GM19238 (cell line): Measurements from ENCODE around the gene EGLN2.
A peak's percentile ranks its signal among the peaks of the same experiment; 100 is the strongest.
"Not testable (repeated sequence)": the region's sequence is repeated elsewhere in the genome, so short reads cannot be mapped to it uniquely, and the experiment has no call there.

Source experiments
- DNase-seq: peaks from one replicate; pipeline ENCODE4 v3.0.0; 2011; ENCODE audit warnings: low spot score; ENCODE audit not compliant: insufficient read length

EGLN2 gene

DNA sequence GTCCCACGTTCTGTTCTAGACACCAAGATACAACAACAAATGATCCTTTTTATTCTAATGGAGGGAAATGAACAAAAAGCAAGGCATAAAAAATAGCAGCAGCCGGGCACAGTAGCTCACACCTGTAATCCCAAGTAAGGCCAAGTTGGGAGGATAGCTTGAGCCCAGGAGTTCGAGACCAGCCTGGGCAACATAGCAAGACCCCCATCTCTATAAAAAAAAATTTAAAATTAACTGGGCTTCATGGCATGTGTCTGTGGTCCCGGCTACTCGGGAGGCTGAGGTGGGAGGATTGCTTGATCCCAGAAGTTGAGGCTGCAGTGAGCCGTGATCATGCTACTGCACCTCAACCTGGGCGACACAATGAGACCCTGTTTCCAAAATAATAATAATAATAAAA, 22.6 kb upstream of the EGLN2 start:
- DNase-seq = no peak

DNA sequence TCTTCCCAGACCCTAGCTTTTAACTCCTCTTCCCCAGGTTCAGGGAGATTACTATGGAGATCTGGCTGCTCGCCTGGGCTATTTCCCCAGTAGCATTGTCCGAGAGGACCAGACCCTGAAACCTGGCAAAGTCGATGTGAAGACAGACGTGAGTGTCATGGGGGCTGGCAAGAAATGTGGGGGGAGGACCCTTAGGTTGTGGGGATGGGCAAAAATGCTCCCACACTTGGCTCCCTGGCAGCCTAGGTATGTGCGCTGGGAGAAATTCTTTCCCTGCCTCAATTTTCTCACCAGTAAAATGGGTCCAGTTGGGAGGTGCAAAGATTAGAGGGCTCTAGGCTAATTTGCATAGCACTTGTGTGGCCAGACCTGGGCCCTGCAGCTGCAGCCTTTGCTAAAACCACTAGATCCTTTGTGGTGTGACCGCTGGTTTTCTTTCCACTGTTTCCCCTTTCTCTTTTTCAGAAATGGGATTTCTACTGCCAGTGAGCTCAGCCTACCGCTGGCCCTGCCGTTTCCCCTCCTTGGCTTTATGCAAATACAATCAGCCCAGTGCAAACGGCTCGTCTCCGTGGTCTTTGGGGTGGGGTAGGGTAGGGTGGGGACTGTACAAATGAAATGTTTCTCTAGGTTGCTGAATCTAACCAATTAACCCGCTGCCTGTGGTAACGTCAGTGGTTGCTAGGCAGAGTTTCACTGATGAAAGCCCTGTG, 21.9 kb upstream of the EGLN2 start:
- DNase-seq = peak; percentile 78

DNA sequence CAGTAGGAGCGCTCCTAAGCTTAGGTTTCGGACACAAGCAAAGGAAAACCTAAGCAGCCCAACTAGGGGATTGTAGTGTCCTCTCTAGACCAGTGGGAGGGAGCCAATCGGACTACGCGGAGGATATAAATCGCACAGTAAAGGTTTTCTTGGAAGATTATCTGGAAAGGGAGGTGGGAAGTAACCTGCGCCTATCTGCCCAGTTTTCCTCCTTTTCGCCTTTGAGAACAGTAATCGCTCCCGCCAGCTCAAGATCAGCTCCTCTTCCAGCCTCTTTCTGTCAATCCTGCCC, 21.4 kb upstream of the EGLN2 start:
- no peak for DNase-seq

DNA sequence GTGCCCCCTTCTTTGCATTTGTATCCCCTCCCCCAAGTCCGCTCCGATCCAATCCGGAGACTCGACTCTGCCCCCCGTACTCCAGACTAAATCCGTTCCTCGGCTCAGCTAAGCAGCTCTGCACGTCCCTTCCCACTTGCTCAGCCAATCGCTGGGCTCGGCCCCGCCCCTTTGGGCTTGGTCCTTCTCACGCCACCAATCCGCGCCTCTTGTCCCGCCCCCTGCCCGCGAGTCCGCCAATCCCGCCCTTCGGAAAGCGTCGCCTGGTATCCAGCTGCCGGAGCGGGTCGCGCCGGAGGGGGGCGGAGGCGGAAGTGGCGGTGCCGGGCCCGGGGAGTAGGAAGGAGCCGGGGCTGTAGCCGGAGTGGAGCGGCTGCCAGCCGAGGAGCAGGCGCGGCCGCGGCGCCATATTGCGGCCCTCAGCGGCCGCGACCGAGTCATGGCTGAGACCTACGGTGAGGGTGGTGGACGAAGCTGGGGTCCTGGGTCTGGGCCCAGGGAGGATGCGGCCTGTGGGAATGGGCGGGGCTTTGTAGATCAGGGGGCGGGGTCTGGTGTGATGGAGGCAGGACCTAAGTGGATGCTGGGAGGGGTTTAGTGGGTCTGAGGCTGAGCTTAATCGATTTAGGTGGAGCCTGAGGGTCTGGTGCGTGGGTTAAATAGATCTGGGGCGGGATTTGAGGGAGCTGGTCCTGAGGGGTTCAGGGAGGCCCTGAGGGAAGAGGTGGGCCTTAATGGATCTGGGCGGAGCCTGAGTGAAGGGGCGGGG, 20.9 kb upstream of the EGLN2 start, which contains the start of gene RAB4B:
Gene RAB4B (plus strand): TSS at position 311 of the 769 bp plus-strand sequence. CDS start 129 bp downstream, at position 440.
- peak; percentile 91 for DNase-seq

DNA sequence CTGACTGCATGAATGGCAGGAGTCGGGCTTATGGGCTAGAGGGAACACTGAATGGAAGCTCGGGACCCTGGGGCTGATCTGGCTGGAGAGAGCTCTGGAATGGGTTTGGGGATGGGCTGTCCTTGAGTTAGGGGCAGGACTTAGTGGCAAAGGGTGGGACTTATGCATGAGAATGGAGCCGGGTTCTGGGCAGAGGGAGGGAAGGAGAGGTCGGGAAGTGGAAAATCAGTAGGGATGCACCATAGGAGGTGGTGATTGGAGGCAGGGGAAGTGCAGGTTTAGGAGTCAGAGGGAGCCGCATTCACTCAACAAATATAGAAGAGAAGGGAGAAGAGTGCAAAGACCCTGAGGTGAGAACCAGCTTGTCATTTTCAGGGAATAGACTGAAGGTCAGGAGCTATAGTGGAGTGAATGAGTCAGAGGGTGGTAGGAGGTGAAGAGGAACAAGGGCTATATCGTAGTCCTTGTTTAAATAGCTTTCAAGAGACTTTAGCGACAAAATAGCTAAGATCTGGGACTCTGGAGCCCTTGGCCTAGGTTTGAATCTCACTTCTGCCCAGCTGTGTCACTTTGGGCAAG, 20.2 kb upstream of the EGLN2 start:
- DNase-seq = no peak

DNA sequence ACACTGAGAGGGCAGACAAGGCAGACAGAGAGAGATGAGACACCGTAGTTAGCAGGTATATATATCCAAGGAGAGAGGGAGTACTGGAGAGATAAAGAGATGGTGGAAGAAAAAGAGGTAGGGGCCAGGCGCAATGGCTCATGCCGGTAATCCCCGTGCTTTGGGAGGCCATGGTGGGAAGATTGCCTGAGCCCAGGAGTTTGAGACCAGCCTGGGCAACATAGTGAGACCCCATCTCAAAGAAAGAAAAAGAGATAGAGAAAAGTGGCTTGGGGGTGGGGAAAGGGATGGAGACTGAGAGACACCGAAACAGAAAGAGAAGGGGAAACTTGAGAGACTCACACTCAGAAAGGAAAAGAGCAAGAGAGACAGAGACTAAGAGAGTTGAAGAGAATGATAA, 18.4 kb upstream of the EGLN2 start:
- no peak for DNase-seq

DNA sequence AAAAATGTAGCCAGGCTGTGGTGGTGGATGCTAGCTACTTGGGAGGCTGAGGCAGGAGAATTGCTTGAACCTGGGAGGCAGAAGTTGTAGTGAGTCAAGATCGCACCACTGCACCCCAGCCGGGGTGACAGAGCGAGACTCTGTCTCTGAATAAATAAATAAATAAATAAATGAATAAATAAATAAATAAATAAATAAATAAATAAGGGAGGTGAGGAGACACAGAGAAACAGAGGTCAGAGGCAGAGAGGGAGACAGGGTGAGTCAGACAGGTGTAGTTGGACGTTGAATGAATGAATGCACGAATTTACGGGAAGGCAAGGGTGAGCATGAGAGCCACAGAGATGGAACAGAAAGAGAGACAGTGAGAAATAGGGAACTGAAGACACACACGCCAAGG, 17.9 kb upstream of the EGLN2 start:
- no peak for DNase-seq

DNA sequence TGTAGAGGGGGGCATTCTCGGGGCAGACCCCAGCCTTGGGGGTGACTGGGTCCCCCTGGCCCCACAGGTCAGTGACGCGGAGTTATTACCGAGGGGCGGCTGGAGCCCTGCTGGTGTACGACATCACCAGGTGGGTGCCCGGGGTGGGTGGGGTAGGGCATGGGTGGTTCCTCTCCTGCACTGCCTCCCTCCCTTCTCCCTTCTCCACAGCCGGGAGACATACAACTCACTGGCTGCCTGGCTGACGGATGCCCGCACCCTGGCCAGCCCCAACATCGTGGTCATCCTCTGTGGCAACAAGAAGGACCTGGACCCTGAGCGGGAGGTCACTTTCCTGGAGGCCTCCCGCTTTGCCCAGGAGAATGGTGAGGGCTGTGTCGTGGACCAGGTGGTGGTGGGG, 15.3 kb upstream of the EGLN2 start:
- no peak for DNase-seq

DNA sequence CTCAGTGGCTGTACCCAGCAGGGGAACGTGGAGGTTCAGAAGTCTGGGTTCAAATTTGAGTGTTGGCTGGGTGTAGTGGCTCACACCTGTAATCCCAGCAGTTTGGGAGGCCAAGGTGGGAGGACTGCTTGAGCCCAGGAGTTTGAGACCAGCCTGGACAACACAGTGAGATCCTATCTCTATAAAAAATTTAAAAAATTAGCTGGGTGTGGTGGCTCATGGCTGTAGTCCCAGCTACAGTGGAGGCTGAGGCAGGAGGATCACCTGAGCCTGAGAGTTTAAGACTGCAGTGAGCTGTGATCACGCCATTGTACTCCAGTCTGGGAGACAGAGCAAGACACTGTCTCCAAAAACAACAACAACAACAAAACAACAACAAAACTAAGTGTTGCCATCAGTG, 14.8 kb upstream of the EGLN2 start:
- not testable (repeated sequence) for DNase-seq

DNA sequence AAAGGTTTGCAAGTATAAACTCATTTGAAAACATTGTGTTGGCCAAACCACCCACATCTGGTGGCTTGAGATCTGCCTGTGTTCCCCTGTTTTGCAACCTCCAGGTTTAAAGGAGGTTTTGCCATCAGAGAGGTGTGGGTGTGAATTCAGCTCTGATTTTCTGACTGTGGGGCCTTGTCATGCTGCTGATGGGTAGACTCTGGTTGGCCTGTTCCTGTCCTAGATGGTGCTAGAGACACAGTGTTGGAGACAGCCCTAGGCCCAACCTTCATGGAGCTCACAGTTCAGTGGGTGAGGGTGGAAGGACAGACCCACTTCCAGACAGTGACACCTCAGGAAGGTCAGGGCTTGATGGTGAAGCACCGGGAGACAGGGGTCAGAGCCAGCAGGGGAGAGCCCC, 13.5 kb upstream of the EGLN2 start:
- DNase-seq = no peak

DNA sequence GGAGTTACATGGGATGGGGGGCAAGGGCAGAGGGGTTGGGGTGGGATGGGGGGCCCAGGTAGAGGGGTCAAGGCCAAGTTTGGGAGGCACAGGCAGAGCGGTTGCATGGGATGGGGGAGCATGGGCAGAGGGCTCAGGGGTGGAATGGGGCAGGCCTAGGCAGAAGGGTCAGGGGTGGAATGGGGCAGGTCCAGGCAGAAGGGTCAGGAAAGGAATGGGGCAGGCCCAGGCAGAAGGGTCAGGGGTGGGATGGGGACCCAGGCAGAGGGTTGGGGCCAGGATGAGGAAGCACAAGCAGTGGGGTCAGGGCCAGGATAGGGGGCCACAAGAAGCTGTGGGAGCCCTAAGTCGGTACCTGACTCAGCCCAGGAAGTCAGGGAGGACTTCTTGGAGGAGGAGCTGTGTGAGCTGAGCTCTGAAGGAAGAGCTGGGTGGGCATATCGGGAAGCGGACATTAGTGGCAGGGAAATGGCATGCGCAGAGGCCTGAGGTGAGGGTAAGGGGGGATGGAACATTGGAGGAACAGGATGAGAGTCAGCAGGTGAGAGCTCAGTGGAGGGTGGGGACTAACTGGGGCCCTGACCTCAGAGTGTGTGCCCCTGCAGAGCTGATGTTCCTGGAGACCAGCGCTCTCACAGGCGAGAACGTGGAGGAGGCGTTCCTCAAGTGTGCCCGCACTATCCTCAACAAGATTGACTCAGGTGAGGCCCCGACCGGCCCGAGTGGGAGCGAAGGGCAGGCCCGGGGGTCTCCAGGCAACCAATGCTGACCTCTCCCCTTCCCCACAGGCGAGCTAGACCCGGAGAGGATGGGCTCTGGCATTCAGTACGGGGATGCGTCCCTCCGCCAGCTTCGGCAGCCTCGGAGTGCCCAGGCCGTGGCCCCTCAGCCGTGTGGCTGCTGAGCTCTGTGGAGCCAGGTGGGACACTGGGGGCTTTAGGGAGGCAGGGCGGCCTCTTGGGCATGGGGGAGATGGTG, 12.6 kb upstream of the EGLN2 start:
- no peak for DNase-seq

DNA sequence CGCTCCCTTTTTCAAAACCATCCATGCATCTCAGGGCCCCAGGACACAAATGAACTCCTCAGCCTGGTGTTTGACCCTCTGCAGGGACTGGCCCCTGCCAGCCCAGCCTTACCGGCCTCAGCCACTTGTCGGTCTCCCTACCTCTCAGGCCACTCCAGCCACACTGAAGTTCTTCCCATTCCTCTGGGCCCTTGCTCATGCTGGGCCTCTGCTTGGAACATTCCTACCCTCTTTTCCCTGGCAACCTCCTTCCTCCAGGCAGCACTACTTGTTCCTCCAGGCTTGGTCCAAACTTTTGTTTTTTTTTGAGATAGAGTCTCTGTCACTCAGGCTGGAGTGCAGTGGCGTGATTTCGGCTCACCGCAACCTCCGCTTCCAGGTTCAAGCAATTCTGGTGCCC, 7.6 kb upstream of the EGLN2 start:
- DNase-seq = no peak

DNA sequence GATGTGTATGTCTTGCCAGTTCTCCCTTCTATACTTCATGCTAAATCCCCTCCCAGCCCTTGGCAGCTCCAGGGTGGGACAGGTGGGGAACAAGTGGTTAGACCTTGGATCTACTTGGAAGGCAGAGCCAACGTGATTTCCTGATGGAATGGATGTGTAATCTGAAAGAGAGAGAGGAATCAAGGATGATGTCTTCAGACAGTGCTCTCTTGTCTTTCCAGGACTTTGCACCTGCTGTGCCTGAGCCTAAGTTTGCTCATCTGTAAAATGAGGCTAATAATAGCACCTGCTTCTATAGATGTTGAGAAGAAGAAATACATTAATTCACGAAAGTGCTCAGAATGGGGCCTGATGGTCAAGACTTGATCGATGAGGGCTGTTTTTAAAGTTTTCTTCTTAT, 7.0 kb upstream of the EGLN2 start:
- DNase-seq = no peak

DNA sequence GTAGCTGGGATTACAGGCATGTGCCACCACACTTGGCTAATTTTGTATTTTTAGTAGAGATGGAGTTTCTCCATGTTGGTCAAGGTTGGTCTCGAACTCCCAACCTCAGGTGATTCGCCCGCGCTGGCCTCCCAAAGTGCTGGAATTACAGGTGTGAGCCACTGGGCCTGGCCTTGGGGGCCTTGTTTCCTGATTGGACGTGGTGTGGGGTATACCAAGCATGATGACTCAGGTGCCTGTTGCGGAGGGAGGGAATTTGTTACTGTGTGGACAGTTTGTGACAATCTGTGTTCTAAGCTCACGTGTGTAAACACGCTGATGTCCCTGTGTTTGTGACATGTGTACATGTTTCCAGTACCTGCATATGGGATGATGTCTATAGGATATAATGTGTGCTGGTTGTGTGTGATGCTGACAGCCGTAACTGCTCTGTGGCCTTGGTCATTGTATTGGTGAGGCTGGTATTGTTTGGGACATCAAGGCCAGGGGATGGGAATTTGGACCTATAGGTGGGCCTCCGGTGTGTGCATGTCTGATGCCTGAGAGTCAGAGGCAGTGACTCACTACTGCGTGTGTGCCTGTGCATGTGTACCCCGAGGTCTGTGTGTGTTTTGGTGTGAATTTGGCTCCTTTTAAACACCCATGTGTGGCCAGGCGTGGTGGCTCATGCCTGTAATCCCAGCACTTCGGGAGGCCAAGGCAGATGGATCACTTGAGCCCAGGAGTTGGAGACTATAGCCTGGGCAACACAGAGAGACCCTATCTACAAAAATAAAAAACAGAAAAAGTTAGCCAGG, 1.6 kb upstream of the EGLN2 start:
- DNase-seq = no peak

DNA sequence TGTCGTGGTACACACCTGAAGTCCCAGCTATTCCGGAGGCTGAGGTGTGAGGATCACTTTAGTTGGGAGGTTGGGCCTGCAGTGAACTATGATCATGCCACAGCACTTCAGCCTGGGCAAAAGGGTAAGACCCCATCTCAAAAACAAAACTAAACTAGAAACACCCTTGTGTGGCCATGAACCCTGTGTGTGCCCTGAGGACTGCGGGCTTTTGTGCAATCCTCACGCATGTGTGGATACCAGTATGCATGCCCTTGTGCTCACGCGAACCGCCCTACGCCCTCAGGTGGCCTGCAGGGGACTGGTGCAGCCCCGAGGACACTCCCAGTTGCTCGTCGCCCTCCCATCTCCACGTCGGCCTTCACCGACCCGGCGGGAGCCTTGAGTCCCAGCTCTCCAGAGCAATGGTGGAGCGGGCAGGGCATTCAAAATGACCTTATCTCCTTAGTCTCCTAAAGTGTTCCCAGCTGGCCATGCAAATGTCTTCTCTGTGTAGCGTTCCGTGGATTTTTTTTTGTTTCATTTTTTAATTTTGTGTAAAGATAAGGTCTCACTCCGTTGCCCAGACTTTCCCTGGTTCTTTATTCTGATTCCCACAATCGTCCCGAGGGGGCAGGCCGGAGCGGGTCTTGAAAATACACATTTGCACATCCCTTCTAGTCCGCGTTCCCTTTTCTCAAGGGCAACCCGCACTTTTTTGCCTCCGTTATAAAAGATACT, 868 bp upstream of the EGLN2 start:
- DNase-seq = peak; percentile 84

DNA sequence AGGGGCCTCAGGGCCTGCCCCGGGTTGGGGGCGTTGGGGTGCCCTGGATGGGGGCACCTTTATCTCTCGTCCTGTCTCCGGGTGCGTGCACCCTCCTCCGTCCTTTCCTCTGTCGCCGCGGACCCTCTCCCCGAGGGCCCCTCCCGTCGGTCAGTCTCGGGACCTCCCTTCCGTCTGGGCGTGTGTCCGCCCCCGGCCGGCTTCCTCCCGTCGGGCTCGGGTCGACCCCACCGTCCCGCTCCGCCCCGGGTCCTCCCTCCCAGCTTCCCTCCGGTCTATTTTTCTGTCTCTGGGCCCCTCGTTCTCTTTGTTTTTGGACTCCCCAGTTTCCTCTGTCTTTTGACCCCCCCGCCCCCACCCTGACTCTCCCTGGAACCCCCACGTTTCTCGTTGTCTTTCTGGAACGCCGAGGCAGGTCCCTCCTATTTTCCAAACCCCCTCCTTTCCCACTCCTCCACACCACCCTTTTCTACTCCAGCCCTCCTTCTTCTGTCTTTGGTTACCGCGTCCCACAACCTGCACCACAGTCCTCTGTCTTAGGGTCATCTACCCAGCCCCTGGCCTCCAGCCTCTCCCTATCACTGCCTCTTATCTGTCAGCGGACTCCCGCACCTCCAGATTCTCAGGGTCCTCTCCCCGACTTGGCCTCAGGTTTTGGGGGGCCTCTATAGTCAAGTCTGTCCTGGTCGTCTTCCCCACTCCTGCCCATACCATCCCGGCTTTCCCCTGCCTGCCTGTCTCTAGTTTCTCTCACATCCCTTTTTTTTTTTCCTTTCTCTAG, 757 bp downstream of the EGLN2 start:
- DNase-seq = peak; percentile 47

DNA sequence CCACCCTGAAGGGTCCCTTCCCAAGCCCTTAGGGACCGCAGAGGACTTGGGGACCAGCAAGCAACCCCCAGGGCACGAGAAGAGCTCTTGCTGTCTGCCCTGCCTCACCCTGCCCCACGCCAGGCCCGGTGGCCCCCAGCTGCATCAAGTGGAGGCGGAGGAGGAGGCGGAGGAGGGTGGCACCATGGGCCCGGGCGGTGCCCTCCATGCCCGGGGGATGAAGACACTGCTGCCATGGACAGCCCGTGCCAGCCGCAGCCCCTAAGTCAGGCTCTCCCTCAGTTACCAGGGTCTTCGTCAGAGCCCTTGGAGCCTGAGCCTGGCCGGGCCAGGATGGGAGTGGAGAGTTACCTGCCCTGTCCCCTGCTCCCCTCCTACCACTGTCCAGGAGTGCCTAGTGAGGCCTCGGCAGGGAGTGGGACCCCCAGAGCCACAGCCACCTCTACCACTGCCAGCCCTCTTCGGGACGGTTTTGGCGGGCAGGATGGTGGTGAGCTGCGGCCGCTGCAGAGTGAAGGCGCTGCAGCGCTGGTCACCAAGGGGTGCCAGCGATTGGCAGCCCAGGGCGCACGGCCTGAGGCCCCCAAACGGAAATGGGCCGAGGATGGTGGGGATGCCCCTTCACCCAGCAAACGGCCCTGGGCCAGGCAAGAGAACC, 1.5 kb downstream of the EGLN2 start:
- no peak for DNase-seq

DNA sequence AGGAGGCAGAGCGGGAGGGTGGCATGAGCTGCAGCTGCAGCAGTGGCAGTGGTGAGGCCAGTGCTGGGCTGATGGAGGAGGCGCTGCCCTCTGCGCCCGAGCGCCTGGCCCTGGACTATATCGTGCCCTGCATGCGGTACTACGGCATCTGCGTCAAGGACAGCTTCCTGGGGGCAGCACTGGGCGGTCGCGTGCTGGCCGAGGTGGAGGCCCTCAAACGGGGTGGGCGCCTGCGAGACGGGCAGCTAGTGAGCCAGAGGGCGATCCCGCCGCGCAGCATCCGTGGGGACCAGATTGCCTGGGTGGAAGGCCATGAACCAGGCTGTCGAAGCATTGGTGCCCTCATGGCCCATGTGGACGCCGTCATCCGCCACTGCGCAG, 2.0 kb downstream of the EGLN2 start:
- no peak for DNase-seq
